HUDEP-2 (cell line): ENCODE results near the gene PNMA8A.
"Not testable (repeated sequence)": the region's sequence is repeated elsewhere in the genome, so short reads cannot be mapped to it uniquely, and the experiment has no call there.

Experiments
- DNase-seq, 76 experiments: peaks; one replicate each; lab custom pipeline; 2025; ENCODE audit not compliant: unreplicated experiment in 76 of 76; lab: John Stamatoyannopoulos, UW

Gene PNMA8A

DNA sequence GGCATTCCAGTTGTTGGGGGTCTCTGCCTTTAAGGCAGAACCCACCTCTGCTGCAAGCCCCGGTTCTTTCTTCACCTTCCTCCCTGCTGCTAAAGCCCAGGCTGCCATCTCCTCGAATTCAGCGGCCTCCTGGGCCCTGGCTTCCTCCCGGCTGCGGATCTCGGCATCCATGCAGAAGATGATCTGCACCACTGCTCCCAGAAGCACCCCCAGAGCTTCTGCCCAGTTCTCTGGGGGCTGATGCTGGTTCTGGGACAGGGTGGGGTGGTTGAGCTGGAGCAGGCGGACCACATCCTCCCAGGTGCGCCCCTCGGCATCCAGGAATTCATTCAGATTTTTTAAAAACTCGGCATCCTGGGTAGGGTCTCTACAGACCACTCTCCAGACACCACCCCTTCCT, 987 bp downstream of the PNMA8A start:
- DNase-seq: no peak

DNA sequence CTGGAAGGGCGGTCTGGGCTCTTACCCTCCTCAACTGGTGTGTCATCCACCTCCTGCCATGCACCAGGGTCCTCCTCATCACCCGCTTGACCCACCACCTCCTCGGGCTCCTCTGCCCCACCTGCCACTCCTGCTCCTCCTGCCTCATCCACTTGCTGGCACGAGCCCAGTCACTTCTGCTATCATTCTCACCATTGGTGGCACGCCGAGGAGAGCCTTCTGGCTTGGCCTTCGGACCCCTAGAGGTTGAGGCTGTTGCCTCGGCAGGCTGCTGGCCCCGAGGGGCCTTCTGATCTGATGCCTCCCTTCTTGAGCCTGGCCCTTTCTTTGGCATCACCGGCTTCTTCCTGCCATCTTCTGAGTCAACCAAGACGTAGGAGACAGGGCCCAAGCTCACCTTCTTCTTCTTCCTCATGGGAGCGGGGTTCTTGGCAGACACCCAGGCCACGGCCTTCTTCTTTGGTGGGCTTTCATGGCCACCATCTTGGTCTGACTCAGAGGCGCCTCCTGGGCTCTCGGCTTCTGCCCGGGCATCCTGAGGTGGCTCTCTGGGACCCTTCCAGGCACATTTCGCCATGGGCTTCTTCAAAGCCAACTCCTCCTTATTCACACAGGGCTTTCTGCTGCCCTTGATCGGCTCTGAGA, 1.7 kb downstream of the PNMA8A start:
- DNase-seq: no peak

DNA sequence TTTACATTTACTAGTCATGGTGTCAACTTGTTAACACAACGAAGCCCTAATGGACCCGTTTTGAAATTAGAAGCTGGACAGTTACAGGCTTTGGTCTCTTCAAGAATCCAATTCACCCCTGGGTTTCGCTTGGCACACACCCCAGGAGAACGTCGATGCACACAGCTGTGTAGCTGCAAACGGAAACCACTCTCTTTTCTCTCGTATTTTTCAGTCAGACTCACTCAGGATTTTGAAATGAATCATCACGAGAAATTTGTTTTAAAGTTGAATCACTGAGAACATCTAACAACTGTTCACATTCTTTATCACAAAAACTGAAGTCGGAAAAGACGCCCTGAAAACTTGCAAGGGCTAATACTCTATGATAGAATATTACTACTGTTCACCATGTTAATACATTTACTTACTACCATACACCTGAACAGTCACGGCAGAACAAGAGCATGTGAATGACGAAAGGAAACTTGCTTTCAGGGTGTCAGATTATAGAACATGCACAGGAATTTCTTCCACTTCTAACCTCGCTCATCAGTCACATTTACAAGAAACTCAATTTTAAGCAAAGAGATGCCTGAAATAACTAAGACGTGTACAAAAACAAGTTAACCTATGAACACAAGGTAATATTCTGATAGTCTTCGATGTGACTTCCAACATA, 4.7 kb downstream of the PNMA8A start:
- DNase-seq: no peak

DNA sequence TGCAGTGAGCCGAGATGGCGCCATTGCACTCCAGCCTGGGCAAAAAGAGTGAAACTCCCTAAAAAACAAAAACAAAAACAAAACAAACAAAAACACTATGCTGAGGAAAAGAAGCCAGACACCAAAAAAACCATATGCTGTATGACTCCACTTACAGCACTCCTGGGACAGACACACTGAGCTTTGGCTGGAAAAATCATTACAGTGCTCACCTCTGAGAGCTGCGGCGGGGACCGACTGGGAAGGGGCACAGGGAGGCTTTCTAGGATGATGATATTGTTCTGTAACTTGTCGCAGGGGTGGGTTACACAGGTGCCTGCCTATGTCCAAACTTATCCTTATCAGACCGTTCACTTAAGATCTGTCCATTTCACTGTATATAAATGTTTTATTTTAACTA, 7.8 kb downstream of the PNMA8A start:
- DNase-seq: no peak

DNA sequence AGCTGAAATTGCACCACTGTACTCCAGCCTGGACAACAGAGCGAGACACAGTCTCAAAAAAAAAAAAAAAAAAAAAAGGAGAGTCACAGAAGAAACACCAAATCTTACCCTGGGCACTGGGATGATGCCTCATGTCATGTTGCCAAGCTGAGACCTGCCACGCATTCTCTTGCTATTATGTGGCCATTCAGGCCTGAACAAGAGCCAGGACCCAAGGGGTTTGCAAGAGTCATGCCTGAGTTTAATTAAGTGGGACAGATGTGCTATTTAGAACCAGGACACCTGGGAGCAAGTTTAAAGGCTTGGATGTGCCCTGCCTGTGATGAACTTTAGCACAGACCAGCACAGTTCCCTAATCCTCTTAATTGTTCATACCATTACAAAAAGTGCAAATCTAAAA, 9.8 kb downstream of the PNMA8A start:
- no peak for DNase-seq

DNA sequence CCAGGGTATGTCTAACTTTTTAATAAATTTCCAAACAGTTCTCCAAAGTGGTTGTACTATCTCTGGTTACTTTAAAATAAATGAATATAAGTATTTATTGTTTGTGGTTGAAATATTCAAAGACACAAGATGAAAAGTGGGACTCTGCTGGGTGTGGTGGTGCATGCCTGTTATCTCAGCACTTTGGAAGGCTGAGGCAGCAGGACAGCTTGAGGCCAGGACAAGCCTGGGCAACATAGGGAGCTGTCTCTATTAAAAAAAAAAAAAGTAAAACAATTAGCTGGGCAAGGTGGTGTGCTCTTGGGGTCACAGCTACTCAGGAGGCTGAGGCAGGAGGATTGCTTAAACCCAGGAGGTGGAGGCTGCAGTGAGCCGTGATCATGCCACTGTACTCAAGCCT, 10.4 kb downstream of the PNMA8A start:
- DNase-seq: no peak

DNA sequence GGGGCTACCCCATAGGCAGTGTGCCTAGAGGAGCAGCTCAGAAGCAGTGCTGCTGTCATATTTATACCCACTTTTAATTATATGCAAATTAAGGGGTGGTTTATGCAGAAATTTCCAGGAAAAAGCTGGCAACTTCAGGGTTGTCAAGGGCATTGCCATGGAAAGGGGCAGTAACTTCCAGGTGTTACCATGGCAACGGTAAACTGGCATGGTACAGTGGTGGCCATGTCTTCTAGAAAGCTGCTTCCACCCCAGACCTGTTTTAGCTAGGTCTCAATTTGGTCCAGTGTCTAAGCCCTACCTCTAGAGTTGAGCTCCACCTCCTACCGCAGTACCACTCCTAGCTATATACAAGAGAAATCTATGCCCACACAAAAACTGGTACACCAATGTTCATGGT, 11.3 kb downstream of the PNMA8A start:
- no peak for DNase-seq

DNA sequence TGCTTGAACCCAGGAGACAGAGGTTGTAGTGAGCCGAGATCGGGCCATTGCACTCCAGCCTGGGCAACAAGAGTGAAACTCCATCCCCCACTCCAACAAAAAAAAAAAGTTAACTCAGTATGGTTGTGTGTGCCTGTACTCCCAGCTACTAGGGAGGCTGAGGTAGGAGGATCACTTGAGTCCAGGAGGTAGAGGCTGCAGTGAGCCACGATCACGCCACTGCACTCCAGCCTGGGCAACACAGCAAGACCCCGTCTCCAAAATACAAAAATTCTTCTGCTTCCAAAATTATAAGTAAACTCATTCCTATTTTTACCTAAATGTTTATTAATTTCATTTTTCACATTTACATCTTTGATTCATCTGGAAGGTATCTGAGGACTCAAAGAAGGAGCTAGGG, 14.4 kb downstream of the PNMA8A start:
- DNase-seq: no peak

DNA sequence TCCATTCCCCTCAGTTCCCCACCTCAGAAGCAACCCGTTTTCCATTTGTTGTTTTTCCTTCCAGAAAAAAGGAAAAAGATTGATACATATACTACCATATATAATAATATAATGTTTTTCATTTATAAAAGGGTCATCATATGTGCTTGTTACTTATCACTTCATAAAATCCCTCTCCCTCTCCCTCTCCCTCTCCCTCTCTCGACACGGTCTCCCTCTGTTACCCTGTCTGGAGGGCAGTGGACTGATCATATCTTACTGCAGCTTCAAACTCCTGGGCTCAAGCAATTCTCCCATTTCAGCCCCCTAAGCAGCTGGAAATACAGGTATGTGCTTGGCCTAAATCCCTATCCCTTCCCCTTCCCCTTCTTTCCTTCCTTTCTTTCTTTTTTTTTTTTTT, 17.1 kb downstream of the PNMA8A start:
- DNase-seq: no peak

DNA sequence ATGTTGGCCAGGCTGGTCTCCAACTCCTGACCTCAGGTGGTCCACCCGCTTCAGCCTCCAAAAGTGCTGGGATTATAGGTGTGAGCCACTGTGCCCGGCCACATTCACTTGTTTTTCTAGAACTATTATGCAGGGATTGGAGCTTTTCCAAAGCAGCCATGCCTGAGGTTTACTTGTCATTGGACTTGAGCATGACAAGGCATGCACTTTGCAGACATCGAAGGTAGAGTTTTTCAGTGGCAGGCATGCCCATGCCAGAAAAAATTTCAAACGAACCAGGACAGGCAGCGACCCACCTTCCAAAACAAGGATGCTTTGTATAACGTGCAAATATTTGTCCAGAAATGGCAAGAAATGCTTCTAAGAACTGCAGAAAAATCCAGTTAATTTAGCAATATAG, 17.7 kb downstream of the PNMA8A start:
- no peak for DNase-seq

DNA sequence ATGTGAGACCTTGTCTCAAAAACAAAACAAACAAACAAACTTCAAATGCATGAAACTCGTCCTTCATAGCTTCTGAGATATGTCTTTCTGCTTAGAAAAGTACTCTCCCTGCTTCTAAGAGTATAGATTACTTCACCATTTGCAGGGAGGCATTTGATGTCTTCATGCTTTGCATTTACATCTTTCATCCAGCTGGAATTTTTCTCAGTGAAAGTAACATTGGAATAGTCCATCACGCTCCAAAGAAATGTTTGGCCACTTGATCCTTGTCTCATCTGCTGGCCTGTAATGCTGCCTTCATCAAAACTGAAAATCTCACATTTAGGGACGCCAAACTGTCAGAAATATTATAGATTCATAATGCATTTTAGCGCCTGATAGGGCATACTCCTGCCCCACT, 19.2 kb downstream of the PNMA8A start:
- DNase-seq: no peak

DNA sequence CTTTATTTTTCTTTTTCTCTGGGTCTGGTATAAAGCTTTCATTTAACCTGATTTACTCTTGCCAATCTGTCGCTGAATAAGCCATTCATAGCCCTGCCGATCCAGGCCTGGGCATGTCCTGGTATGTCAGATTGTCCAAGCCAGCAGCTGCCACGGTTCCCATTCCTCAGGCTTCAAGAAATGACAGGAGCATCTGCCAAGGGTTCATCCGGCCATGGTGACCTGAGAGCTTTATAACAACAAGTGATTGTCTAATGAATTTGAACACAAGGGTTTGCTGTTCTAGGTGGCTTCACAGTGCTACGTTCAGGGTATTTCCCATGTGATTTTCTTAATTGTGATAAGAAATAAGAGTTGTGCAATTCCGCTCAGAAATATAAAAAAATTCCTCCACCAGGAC, 20.0 kb downstream of the PNMA8A start:
- no peak for DNase-seq

DNA sequence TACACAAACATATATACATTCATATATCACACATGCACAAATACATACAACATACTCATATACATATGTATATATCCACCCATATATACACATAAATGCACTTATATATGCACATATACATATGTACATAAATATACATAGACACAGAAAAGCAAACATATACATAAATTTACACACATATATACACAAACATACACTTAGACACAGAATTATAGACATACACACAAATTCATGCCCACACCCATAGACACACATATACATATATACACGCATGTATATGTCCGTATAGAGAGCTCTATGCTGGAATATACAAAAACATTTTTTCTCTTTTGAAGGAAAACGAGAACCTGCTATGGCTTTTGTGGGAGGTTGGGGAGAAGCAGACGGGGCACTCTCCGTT, 20.6 kb downstream of the PNMA8A start:
- DNase-seq: no peak

DNA sequence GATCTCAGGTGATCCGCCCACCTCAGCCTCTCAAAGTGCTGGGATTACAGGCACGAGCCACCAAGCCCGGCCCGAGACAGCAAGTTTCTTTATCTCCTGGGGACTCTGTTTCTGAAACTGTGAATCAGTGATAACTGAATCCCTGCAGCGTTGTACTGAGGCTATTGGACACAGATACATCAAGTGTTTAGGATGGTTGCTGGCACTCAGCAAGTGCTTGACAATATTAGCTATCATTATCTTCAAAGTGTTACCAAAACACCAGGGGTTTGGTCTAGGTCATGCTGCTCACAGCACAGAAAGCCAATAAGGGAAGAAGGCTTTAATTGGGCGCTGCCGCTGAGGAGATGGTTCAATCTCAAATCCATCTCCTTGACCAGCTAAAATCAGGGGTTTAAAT, 22.1 kb downstream of the PNMA8A start:
- no peak for DNase-seq

DNA sequence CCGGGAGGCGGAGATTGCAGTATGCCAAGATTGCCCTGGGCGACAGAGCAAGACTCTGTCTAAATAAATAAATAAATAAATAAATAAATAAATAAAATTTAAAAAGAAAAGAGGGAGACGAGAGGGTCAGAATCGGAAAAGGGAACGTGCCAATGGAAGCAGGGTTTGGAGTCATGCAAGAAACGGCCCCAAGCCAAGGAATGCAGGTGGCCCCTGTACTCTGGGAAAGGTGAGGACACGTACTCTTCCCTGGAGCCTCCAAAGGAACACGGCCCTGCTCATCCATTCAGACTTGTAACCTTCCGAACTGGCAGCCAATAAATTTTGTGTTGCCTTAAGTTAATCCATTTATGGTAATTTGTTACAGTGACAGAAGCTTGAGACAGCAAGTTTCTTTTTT, 22.8 kb downstream of the PNMA8A start:
- no peak for DNase-seq

DNA sequence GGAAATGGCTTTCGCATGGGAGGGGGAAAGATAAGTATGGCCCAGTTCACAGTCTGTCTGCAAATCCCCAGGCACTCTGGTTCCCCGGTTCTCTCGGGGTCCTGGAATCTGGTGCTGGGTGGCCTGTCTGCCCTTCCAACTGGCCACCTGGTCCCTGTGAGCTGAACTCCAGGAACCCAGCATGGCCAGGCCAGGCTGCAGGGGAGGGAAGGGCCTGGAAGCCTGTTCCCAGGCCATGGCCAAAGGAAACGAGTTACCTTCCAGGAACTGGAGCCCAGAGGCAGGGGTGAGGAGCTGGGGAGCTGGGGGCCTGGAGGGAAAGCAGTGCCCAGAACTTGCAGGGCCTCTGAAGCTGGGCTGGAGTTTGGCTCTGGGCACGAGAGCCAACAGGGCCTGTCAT, 23.5 kb downstream of the PNMA8A start:
- DNase-seq: no peak

DNA sequence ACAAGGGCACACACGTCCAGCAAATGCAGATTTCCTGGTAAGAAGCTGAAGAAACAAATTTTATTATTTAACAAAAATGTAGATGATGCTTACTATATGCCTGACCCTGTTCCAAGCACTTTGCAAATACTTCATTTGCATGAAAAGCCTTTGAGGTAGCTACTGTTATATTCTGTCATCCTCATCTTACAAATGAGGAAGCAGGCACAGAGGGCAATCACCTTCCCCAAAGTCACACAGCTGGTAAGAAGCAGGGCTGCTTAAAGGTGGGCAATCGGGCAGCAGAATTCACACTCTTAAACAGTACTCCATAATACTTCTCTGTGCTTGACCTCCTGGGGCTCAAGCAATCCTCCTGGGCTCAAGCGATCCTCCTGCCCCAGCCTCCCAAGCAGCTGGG, 24.4 kb downstream of the PNMA8A start:
- no peak for DNase-seq

DNA sequence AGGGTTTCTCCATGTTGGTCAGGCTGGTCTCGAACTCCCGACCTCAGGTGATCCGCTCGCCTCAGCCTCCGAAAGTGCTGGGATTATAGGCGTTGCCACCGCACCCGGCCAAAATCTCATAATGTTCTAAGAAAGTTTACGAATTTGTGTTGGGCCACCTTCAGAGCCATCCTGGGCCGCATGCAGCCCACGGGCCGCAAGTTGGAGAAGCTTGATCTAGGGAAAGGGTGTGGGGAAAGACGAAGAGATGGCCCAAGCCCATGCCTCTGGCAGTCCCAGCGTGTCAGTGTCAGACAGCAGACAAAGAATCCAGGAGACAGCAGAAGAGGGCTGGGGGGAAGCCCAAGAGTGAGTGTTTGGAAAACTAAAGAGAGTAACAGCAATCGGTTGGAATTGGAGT, 25.3 kb downstream of the PNMA8A start:
- DNase-seq: no peak

DNA sequence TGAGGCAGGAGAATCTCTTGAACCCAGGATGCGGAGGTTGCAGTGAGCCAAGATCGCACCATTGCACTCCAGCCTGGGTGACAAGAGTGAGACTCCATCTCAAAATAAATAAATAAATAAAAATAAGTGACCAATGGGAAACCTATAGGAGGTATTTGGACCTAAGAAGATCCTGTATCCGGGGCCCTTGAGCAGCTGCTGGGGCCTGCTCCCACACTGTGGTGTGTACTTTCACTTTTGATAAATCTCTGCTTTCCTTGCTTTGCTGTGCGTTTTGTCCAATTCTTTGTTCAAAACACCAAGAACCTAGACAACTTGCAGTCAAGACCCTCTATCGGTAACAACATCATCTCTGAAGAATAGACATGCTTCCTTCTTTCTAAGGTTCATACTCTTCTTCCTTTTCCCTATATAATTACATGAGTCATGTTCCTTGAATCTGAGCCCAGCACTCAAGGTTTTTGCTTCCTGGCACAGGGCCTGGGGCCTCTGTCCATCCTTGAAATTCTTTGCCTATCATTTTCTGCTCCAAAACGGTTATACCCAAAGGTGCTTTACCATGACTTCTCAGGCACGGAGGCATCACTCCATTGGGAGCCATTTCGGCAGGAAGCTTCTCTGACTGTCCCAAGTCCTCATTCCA, 28.4 kb downstream of the PNMA8A start:
- DNase-seq: no peak

DNA sequence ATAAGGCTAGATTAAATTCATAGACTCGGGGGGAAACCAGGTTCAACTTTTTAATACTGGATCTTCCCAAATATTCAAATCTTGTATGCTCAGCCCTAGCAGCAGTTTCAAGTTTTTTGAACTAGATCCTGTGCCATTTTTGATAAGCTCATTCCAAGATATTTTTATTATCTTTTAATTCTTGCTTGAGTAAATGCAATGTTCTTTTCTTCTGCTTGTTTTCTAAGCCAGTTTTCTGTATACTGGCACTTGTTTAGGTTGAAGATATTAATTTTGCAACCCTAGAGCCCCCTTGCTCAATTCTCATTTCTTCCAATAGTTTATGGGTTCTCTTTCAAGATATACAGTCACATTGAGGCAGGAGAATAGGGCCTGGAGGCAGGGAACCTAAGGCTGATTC, 29.5 kb downstream of the PNMA8A start:
- no peak for DNase-seq

DNA sequence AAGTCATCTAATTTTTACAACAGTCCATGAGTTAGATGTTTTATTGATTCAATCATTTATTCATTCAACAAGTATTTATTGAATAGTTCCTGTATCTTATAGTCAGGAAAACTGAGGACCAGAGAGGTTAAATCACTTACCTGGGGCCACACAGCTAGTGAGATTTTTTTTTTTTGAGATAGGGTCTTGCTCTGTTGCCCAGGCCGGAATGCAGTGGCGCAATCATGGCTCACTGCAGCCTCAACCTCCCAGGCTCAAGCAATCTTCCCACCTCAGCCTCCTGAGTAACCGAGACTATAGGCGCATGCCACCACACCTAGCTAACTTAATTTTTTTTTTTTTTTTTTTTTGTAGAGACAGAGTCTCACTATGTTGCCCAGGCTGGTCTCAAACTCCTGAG, 35.7 kb downstream of the PNMA8A start:
- not testable (repeated sequence) for DNase-seq

DNA sequence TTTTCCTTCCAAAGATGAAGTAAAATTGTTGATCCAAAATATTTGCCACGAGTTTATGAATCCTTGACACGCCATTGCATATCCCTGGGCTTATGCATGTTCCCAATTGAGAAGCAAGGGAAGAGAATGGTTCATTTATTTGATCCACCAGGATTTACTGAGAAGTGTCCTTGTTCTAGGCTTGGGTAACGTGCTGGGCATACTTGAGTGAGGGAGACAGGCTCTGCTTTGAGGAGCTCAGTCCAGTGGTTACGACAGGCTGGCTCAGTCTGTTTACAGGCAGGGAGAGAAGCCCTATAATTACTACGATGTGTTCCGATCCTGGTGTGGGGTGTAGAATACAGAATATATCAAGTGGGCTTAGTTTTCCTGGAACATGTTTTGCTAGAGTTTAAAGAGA, 36.4 kb downstream of the PNMA8A start:
- no peak for DNase-seq
